ENCODE measurements around the gene IL17RE. TPM values are rescaled to one million over a fixed set of nuclear protein-coding genes. Genes with fewer than 3 reads are reported as not detected.

IL17RE gene
- total and polyA plus RNA-seq, 2 of the 13 experiments (the other 11 are each of a cell fraction or from before 2014, with no cell fraction given) = 14.5 to 24.1 TPM

DNA sequence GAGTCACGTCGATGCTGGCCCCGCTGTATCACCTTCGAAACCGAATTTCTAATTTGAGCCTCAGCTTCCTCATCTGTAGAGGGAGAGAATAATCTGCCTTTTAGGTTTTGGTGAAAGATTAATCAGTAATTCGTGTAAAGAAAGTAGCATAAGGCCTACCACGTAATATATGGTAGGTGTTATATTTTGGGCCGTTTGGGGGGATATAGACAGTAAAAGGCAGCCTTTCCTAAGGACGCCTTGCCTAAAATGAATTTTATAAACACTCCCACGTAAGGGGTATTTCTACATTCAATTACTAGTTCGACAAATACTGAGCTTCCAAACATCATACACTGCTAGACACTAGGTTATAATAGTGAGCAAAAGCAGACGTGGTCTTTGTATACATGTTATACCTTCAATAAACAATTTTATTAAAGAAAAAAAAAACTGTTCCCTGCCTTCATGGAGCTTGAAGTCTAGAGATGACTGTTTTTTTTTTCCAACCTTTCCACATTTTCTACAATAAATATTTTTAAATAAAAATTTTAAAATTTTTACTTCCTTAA, 11.5 kb upstream of the IL17RE start (continued):
- TF ChIP-seq, protein P1, sequence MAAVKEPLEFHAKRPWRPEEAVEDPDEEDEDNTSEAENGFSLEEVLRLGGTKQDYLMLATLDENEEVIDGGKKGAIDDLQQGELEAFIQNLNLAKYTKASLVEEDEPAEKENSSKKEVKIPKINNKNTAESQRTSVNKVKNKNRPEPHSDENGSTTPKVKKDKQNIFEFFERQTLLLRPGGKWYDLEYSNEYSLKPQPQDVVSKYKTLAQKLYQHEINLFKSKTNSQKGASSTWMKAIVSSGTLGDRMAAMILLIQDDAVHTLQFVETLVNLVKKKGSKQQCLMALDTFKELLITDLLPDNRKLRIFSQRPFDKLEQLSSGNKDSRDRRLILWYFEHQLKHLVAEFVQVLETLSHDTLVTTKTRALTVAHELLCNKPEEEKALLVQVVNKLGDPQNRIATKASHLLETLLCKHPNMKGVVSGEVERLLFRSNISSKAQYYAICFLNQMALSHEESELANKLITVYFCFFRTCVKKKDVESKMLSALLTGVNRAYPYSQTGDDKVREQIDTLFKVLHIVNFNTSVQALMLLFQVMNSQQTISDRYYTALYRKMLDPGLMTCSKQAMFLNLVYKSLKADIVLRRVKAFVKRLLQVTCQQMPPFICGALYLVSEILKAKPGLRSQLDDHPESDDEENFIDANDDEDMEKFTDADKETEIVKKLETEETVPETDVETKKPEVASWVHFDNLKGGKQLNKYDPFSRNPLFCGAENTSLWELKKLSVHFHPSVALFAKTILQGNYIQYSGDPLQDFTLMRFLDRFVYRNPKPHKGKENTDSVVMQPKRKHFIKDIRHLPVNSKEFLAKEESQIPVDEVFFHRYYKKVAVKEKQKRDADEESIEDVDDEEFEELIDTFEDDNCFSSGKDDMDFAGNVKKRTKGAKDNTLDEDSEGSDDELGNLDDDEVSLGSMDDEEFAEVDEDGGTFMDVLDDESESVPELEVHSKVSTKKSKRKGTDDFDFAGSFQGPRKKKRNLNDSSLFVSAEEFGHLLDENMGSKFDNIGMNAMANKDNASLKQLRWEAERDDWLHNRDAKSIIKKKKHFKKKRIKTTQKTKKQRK (IDR thresholded peaks at IDR 0.05; ENCODE audit: low read length) = no peak
- TF ChIP-seq RELA (CRISPR knock-in tag; IDR thresholded peaks at IDR 0.05) (no peak), ETV6 (CRISPR knock-in tag; conservative IDR thresholded peaks at IDR 0.05) (no peak), SETDB1 (CRISPR knock-in tag; IDR thresholded peaks at IDR 0.05; ENCODE audit: borderline replicate concordance) (no peak), DR1 (CRISPR knock-in tag; IDR thresholded peaks at IDR 0.05) (no peak), ZNF841 (CRISPR knock-in tag; IDR thresholded peaks at IDR 0.05; ENCODE audit: borderline replicate concordance) (no peak), ZNF441 (CRISPR knock-in tag; IDR thresholded peaks at IDR 0.05; ENCODE audit: borderline replicate concordance) (no peak), ZNF263 (CRISPR knock-in tag; IDR thresholded peaks at IDR 0.05) (no peak), MAF1 (CRISPR knock-in tag; IDR thresholded peaks at IDR 0.05; ENCODE audit: borderline replicate concordance) (no peak), TP53 (CRISPR knock-in tag; conservative IDR thresholded peaks at IDR 0.05) (0 out of 2 replicates have a peak, but pooled peaks have one; percentile 9), ZNF20 (CRISPR knock-in tag; IDR thresholded peaks at IDR 0.05) (0 out of 2 replicates have a peak, but pooled peaks have one; percentile 4)
- TF ChIP-seq, protein P2, sequence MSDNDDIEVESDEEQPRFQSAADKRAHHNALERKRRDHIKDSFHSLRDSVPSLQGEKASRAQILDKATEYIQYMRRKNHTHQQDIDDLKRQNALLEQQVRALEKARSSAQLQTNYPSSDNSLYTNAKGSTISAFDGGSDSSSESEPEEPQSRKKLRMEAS (IDR thresholded peaks at IDR 0.05) = no peak
- TF ChIP-seq, protein P3, sequence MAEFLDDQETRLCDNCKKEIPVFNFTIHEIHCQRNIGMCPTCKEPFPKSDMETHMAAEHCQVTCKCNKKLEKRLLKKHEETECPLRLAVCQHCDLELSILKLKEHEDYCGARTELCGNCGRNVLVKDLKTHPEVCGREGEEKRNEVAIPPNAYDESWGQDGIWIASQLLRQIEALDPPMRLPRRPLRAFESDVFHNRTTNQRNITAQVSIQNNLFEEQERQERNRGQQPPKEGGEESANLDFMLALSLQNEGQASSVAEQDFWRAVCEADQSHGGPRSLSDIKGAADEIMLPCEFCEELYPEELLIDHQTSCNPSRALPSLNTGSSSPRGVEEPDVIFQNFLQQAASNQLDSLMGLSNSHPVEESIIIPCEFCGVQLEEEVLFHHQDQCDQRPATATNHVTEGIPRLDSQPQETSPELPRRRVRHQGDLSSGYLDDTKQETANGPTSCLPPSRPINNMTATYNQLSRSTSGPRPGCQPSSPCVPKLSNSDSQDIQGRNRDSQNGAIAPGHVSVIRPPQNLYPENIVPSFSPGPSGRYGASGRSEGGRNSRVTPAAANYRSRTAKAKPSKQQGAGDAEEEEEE (CRISPR knock-in tag; IDR thresholded peaks at IDR 0.05; ENCODE audit: borderline replicate concordance) = no peak

Measured in HepG2 (cell line).